HG03558 (cell line): Measurements from ENCODE around the gene RYR2.

Experiments
- ATAC-seq: cut with Tn5 transposase; IDR thresholded peaks from one replicate; pipeline ENCODE4 v1.9.1; 2021; ENCODE audit warnings: moderate number of reproducible peaks; ENCODE audit not compliant: unreplicated experiment; ENCODE audit errors: extremely low read depth

RYR2 gene

GRCh38 chr1:237041795-237042525 is at the start of gene RYR2:
Gene RYR2 (plus strand): TSS chr1:237042184. CDS start chr1:237042522, 338 bp downstream.
- no peak for ATAC-seq

GRCh38 chr1:236992449-236992848 is 49.5 kb upstream of the RYR2 start:
- no peak for ATAC-seq

GRCh38 chr1:236994450-236994849 is 47.5 kb upstream of the RYR2 start:
- ATAC-seq, result no peak

GRCh38 chr1:236997361-236997760 is 44.6 kb upstream of the RYR2 start:
- ATAC-seq, result no peak

GRCh38 chr1:236997882-236998281 is 44.1 kb upstream of the RYR2 start:
- ATAC-seq, result no peak

- ATAC-seq, result no peak
Observed at GRCh38 chr1:236998546-236998945, 43.4 kb upstream of the RYR2 start.

- ATAC-seq, result no peak
Observed at GRCh38 chr1:237000191-237000590, 41.8 kb upstream of the RYR2 start.

- no peak for ATAC-seq
Observed at GRCh38 chr1:237003516-237003915, 38.5 kb upstream of the RYR2 start.

- ATAC-seq, result no peak
Observed at GRCh38 chr1:237004116-237004515, 37.9 kb upstream of the RYR2 start, which contains the start of gene MT1HL1. Gene MT1HL1 (minus strand): TSS chr1:237004441. CDS start chr1:237004372, 69 bp downstream.

GRCh38 chr1:237005674-237006073 is 36.3 kb upstream of the RYR2 start:
- no peak for ATAC-seq

- ATAC-seq, result no peak
Observed at GRCh38 chr1:237007147-237007881, 34.7 kb upstream of the RYR2 start.

GRCh38 chr1:237009611-237010010 is 32.4 kb upstream of the RYR2 start:
- no peak for ATAC-seq

GRCh38 chr1:237011432-237011831 is 30.6 kb upstream of the RYR2 start:
- ATAC-seq, result no peak

- no peak for ATAC-seq
Observed at GRCh38 chr1:237012361-237012760, 29.6 kb upstream of the RYR2 start.

- no peak for ATAC-seq
Observed at GRCh38 chr1:237012788-237013383, 29.1 kb upstream of the RYR2 start.

- no peak for ATAC-seq
Observed at GRCh38 chr1:237013608-237014007, 28.4 kb upstream of the RYR2 start.

- ATAC-seq, result no peak
Observed at GRCh38 chr1:237016626-237017025, 25.4 kb upstream of the RYR2 start.

GRCh38 chr1:237018896-237019295 is 23.1 kb upstream of the RYR2 start:
- no peak for ATAC-seq

GRCh38 chr1:237025358-237026074 is 16.5 kb upstream of the RYR2 start:
- ATAC-seq, result no peak

GRCh38 chr1:237029240-237029639 is 12.7 kb upstream of the RYR2 start:
- ATAC-seq, result no peak
